ENCODE data around the gene SEMA5A. TPM values are rescaled to one million over a fixed set of nuclear protein-coding genes. Genes with fewer than 3 reads are reported as not detected.

Gene SEMA5A
- total RNA-seq, 1 experiment from 2014 or later, result 0.15 TPM

- POLR2A ChIA-PET, result no interaction called here
- TF ChIP-seq REST (IDR thresholded peaks at IDR 0.05; ENCODE audit: insufficient read depth in 1 of 2, low read depth in 2 of 2, low read length in 1 of 2) (no peak), TCF7L2 (IDR thresholded peaks at IDR 0.05; ENCODE audit: low read depth, low read length) (no peak), POLR2AphosphoS5 (IDR thresholded peaks at IDR 0.05; ENCODE audit: low read depth, low read length) (no peak), CTCF (IDR thresholded peaks at IDR 0.05) (no peak), SIN3A (IDR thresholded peaks at IDR 0.05; ENCODE audit: borderline replicate concordance, insufficient read depth, low read depth, low read length) (no peak)
- DNase-seq (ENCODE audit: low read depth, low spot score) (no peak), ATAC-seq (no peak)
- intact Hi-C loops (cut with micrococcal nuclease; ENCODE audit: unreplicated experiment), result no loop called here
- in situ Hi-C loops (cut with HindIII; ENCODE audit: low pct_unique_long_range_greater_than_20kb, low sequenced_read_pairs), result no loop called here
- Histone ChIP-seq H3K36me3 (ENCODE audit: control insufficient read depth, insufficient read depth, low read length) (no peaks in the 10 kb centered on the region), H3K9me3 (ENCODE audit: control insufficient read depth, insufficient read depth, low read depth, low read length) (no peaks in the 10 kb centered on the region), H3K27me3 (ENCODE audit: control insufficient read depth, insufficient read depth, low read length) (no peaks in the 10 kb centered on the region), H3K27ac (ENCODE audit: low read length) (no peak overlapping the region), H3K4me3 (ENCODE audit: low read depth in 2 of 2, low read length in 2 of 2) (no peak overlapping the region), H3K4me1 (ENCODE audit: control insufficient read depth, insufficient read depth, low read length) (no peaks in the 10 kb centered on the region)
- CTCF ChIA-PET, result no interaction called here
- BruUV-seq (replicated peaks), result no TSS peak
Observed at GRCh38 chr5:9335269-9335668, 210.6 kb downstream of the SEMA5A start.

GRCh38 chr5:9332026-9332425 is 213.8 kb downstream of the SEMA5A start:
- H3K27me3 ChIP-seq (ENCODE audit: control insufficient read depth, insufficient read depth, low read length), result no peaks in the 10 kb centered on the region
- TF ChIP-seq SIN3A (IDR thresholded peaks at IDR 0.05; ENCODE audit: borderline replicate concordance, insufficient read depth, low read depth, low read length) (no peak), POLR2AphosphoS5 (IDR thresholded peaks at IDR 0.05; ENCODE audit: low read depth, low read length) (no peak), CTCF (IDR thresholded peaks at IDR 0.05) (no peak), REST (IDR thresholded peaks at IDR 0.05; ENCODE audit: insufficient read depth in 1 of 2, low read depth in 2 of 2, low read length in 1 of 2) (no peak), TCF7L2 (IDR thresholded peaks at IDR 0.05; ENCODE audit: low read depth, low read length) (no peak)
- ChIA-PET POLR2A (no interaction called here), CTCF (no interaction called here)
- DNase-seq (ENCODE audit: low read depth, low spot score) (no peak), ATAC-seq (no peak)
- in situ Hi-C loops (cut with HindIII; ENCODE audit: low pct_unique_long_range_greater_than_20kb, low sequenced_read_pairs), result no loop called here
- no peak overlapping the region for H3K27ac ChIP-seq (ENCODE audit: low read length)
- no peaks in the 10 kb centered on the region for H3K9me3 ChIP-seq (ENCODE audit: control insufficient read depth, insufficient read depth, low read depth, low read length)
- no TSS peak for BruUV-seq (replicated peaks)
- H3K4me1 ChIP-seq (ENCODE audit: control insufficient read depth, insufficient read depth, low read length), result no peaks in the 10 kb centered on the region
- intact Hi-C loops (cut with micrococcal nuclease; ENCODE audit: unreplicated experiment), result no loop called here
- no peaks in the 10 kb centered on the region for H3K36me3 ChIP-seq (ENCODE audit: control insufficient read depth, insufficient read depth, low read length)
- no peak overlapping the region for H3K4me3 ChIP-seq (ENCODE audit: low read depth in 2 of 2, low read length in 2 of 2)
